Activated CD8-positive, alpha-beta memory T cell treated with anti-CD3 and anti-CD28 coated beads for 4 hours (primary cell): ENCODE data around the gene RAF1.

Source experiments
- DNase-seq, 2 donors: peaks; one replicate each; pipeline ENCODE4 v3.0.0-alpha.2; 2020; ENCODE audit warnings: low read depth in 2 of 2

RAF1 gene

DNA sequence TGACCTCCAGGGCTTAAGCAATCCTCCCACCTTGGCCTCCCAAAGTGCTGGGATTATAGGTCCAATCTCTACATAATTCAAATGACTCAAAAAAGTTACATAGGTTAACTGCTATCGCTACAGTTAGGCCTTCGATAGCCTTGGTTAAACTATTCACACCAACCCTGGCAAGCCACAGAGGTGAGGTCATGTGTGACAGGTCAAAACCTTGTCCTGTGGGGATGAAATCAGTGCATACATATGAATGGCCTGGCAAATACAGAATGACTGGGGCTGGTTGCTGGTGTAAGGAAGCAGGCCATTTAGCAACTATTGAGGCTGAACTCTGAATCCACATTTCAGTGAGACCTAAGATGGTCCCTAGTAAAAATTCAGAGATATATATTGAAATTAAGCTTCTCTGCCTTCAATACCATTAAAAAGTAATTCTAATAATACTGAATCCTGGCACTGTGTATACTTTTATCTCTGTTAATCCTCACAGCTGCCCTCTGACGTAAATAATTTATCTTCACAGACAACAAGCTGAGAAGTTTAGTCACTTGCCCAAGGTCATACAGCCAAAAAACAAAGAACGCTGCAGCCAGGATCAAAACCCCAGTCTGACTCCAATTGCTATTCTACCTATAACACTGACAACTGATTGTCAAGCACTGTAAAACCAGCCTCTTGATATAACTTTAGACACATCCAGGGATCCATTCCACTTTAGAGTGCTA is 71.8 kb downstream of the RAF1 start:
- no peak for DNase-seq

DNA sequence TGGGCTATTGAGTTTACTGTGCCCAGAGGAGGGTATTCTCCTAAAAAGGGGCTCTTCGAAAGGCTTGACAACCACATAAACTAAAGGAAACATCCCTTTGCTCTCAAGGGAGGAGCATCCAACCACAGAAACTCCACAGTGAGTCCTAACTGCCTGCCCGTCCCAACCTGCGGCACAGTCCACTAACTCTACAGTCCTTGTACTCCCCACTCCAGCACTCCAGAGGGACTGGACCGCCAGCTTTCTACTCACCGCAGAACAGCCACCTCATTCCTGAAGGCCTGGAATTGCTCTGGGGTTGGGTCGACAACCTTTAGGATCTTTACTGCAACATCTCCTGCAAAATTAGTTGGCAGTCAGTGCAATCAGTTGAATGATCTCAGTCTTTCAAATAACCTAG is 72.5 kb downstream of the RAF1 start:
- no peak for DNase-seq

DNA sequence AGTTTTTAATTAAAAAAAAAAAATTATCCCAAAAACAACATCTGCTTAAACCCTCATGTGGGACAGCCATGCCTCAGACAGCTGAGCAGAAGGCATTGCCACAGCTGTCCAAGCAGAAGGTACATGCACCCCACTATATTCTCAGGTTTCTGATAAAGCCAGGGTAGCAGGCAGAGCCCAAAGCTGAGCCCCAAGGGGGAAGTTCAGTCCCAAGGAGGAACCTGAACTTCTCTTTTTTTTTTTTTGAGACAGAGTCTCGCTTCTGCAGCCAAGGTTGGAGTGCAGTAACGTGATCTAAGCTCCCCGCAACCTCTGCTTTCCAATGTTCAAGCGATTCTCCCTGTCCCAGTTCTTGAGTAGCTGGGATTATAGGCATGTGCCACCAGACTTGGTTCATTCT is 73.8 kb downstream of the RAF1 start:
- DNase-seq, result no peak

DNA sequence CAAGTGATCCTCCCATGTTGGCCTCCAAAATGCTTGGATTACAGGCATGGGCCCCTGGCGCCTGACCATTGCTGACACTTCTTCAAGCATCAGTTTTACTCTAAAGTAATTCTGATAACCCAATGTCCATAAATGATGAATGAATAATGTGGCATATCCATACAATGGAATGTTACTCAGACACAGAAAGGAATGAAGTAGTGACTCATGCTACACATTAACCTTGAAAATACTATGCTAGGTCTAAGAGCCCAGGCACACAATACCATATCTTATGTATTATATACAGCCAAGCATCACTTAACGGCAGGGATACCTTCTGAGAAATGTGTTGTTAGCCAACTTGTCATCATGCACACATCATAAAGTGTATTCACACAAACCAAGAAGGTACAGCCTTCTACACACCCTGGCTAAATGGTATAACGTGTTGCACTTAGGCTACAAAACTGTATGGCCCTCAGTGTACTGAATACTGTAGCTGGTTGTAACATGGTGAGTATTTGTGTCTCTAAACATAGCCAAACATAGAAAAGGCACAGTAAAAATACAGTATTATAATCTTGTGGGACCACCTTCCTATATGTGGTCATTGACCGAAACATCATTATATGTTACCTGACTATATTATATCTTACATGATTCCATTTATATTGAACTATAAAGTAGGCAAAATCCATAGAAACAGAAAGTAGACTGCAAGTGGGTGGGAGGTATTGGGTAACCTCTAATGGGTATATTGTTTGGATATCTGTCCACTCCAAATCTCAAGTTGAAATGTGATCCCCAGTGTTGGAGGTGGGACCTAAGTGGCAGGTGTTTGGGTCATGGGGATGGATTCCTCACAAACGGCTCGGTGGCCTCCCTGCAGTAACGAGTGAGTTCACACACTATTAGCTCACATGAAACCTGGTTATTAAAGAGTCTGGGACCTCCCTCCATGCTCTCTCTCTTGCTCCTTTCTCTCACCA is 75.6 kb downstream of the RAF1 start:
- no peak for DNase-seq

DNA sequence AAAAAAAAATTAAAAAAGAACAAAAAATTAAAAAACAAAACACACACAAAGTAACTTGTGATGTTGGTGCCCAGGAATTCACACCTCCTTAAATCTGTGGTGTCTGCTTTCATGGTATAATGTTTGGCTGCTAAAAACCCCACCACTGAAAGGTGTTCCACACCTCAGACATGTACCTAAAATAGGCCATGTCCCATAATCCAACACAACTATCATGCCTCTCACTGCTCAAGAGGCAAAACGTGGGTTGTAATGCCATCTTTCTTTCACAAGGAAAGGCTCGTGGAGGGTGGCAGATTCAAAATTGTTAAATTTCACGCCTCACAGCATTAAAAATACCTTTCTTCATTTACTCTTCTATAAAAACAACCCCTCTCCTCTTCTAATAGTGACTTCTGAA is 77.5 kb downstream of the RAF1 start:
- no peak for DNase-seq

DNA sequence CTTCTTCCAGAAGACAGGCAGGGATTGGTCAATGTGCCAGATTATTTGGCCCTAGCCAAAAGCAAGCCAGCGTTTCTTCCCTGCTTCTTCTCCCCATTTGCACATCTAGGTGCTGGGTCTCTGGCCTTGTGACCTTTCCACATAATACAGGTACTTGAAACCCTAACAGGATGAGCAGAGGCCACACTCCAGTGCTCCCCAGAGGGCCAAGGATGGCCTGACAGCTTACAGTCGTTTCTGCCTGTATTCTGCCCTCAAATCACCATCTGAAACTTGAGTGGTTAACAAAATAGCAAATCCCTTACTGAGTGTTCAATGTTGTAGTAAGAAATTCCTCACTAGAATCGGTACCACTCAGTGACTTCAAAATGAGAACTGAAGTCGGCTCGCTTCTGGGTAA is 77.9 kb downstream of the RAF1 start:
- DNase-seq, result no peak

DNA sequence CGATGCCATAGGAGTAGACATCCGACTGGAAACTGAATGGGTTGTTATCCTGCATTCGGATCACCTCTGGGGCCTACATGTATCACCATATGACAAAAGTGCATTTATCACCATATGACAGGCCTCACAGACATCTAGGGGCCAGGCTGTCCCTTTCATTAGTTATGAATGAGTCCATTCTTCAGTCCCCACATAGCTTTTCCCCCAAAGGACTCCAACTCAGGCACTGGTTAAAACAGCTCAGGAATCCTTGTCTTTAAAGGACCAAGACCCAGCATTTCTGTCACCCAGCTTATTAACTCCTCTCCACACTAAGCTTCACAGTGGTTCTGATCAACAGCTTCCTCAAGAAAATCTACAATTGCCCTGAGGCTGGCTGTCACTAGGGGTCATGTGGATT is 78.7 kb downstream of the RAF1 start:
- no peak for DNase-seq

DNA sequence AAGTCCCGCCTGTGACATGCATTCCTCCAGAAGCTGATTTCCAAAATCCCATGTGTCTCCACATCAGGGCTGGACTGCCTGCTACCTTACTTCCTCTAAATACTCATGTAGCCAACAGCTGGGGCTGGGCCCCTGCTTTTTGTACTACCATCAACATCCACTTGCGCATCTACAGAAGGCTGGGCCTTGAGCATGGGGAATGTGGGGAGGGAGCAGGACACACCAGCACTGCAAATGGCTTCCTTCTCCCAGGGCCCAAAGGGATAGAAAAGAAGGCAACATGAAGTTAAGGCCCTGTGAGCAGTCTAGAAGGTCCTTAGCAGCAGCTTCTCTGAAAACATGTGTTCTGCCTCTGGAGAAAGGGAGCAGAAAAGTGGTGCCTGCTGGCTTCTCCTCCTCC is 79.8 kb downstream of the RAF1 start:
- no peak for DNase-seq

DNA sequence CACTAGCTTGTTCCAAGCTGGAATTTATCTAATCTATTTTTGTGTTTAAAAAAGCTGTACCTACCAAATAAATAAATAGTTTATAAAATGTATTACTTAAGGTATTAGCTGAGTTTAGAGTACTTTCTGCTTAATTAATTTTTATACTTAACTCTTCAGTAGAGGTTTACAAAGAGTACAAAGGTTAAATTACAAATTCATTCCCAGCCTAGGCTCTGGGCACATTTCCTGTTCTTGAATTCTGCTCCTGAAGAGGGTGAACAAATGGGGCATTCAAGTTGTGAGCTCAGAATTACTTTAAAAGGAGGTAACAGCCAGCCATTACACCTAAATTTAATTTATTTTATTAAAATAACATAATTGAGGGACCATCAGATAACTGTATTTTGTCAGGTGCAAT is 80.6 kb downstream of the RAF1 start:
- no peak for DNase-seq

DNA sequence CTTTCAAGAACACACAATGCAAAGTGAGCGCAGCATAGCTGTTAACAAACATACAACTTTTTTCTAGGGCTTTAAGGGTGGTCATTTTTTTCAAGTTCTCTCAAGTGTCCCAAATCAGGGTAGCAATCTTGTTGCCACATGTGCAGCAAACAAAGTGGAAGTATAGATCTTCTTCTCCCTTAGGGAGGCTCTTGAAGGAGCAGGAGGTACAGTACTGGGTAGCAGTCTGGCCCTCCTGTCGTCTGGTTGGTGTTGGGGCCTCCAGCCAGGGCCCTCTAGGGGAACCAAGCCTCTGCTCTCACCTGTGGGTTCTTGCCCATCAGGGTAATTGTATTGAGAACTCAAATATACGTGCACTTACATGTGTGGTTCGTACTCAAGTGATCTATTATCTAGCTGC is 81.2 kb downstream of the RAF1 start:
- no peak for DNase-seq

DNA sequence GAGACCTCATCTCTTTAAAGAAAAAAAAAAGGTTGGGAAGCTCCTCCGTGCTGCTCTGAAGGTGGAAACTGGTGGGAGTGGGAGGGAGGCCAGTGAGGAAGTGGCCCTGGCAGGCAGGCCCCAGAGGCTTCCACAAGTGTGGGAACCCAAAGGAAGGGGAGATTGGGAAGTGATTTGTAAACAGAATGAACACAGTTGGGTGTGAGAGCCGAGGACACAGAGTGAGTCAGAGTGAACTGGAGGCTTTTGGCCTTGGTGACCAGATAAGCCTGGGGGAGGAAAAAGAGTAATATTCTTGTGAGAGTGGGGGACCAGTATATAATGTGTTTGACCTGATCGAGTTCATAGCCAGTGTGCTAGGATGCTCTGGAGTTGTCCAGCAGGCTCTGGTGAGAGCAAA is 84.0 kb downstream of the RAF1 start:
- no peak for DNase-seq

DNA sequence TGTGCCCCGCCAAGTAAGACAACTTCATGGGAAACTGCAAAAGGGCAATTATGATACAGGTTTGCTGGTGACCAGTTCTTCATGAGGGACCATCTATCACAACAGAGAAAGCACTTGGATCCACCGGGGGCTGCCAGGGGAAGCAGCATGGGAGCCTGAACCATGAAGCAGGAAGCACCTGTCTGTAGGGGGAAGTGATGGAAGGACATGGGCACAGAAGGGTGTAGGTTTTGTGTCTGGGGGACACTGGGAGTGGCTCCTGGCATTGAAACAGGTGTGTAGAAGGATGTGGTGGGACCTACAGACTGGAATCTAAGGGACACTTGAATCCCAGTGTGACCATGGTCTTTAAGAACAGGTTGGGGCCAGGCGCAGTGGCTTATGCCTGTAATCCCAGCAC is 84.5 kb downstream of the RAF1 start:
- DNase-seq, result no peak

DNA sequence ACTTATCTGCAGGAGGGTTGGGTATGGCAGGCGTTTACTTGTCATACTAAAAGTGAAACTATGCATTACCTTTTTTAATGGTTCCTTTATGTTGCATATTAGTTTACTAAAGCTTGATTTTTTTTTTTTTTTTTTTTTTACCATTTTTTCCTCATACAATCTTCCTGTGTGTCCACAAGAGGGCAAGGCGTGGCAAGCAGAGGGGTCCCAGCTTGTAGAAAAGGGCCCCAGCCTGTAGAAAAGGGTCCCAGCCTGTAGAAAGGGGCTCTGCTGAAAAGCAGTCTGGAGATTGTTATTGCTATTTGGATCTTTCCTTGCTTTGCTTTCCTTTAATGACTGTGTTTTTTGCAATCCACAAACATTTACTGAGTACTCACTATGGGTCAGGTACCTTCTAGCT is 85.2 kb downstream of the RAF1 start:
- no peak for DNase-seq

DNA sequence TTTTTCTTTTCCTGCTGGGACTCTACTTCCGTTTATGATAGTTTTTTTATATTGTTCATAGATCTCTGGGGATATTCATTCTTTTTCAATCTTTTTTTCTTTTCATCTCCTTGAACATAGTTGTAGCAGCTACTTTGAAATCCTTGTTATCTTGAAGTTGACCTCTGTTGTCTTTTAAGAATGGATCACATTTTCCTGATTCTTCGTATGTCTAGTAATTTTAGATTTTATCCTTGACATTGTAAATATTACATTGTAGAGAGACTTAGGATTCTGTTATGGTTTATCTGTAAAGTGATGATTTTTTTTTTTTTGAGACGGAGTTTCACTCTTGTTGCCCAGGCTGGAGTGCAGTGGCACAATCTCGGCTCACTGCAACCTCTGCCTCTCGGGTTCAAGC is 86.5 kb downstream of the RAF1 start:
- DNase-seq, result no peak

DNA sequence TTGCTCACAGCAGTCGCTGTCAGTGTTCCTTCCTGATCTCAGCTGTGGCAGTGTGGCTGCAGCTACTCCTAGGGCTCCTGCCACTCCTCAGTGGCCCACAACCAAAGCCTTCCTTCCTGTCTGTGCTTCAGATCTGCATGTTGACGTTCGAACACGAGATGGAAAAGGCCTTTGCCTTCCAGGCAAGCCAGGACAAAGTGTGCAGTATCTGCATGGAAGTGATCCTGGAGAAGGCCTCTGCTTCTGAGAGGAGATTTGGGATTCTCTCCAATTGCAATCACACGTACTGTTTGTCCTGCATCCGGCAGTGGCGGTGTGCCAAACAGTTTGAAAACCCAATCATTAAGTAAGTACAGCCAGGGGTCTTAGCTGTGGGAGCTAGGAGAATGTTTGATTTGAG is 89.3 kb downstream of the RAF1 start:
- no peak for DNase-seq

DNA sequence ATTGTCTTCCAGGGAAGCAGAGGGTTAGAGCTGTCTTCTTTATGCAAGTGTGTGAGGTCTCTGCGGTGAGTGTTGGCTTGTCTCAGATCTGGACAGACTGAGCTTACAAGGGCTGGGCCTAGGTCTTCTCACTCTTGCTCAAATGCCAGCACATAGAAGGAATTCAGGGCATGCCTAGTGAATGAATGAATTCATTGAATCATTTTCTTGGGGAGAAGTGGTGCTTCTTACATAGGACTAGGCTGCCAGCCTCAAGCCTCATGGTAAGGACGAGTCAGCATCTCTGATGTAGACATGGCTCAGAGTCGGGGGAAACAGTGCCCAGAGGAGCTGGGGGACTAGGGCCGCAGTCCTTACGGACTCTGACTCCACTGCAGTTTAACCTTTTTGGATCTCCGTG is 89.8 kb downstream of the RAF1 start:
- DNase-seq, result no peak

DNA sequence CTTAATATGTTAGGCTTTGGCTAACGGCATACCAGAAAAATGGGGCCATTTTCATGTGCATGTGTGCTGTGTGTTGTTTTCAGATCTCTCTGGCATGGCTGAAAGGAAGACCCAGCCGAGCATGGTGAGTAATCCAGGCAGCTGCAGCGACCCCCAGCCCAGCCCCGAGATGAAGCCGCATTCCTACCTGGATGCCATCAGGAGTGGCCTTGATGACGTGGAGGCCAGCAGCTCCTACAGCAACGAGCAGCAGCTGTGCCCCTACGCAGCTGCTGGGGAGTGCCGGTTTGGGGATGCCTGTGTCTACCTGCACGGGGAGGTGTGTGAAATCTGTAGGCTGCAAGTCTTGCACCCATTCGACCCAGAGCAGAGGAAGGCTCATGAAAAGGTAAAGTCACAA is 91.9 kb downstream of the RAF1 start:
- DNase-seq, result no peak

DNA sequence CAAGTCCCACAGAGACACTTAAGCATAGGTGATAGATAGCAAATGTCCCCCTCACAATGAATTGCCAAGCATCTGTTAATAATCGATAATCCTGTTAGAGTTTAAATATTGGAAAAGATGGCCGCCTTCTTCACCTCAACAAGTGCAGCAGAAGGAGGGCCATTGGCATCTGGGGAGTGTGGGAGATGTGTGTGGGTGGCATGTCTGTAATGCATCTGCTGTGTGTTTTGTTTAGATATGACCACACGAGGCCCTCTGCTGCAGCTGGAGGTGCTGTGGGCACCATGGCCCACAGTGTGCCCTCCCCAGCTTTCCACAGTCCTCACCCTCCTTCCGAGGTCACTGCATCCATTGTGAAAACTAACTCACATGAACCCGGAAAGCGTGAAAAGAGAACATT is 94.1 kb downstream of the RAF1 start:
- no peak for DNase-seq

DNA sequence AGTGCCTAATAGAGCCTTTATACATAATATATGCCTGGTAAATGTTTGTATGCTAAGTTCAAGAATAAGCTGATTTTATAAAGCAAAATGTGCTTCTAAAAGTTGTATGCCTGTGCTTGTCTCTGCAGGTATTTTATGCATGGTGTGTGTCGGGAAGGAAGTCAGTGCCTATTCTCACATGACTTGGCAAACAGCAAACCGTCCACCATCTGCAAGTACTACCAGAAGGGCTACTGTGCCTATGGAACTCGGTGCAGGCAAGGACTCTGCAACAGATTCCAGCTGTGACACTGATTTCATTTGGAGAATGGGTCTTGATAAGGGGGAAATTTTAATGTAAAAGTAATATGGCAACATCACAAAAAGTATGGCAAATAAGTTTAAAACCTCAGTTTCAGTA is 95.2 kb downstream of the RAF1 start:
- no peak for DNase-seq

DNA sequence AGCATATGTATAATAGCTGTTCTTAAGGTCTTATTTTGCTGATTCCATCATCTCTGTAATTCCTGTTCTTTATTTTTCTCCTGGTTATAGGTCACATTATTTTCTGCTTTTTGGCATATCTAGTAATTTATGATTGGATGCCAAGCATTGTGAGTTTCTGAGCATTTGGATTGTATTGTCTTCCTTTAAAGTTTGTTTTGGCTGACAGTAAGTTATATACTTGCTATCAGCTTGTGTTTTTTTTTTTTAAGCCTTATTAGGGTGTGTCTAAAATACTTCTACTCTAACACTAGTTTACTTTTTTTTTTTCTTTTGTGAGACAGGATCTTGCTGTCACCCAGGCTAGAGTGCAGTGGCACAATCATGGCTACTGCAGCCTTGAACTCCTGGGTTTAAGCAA is 96.9 kb downstream of the RAF1 start:
- DNase-seq, result no peak

DNA sequence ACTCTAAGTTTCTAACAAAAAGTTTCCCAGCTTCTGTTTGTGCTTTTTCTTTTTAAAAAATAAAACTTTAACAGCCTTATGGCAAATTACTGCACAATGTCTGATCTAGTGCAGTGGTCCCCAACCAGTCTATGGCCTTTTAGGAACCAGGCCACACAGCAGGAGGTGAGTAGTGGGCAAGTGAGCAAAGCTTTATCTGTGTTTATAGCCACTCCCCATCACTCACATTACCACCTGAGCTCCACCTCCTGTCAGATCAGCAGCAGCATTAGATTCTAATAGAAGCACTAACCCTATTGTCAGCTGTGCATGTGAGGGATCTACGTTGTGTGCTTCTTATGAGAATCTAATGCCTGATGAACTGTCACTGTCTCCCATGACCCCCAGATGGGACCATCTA is 101.5 kb downstream of the RAF1 start:
- DNase-seq, result no peak

DNA sequence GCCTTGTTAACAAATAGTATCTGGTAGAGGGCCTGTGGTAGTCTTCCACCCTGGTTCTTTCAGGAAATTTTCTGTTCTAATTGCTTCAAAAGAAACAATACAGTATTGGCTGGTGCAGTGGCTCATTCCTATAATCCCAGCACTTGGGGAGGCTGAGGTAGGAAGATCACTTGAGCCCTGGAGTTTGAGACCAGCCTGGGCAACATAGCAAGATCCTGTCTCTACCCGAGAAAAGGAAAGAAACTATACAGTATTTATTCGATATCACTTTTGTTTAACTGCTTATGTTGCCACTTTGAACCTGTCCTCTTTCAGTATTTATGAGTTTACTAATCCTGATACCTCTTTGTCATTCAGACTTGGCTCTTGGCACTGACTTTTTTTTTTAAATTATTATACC is 102.5 kb downstream of the RAF1 start:
- DNase-seq, result no peak

DNA sequence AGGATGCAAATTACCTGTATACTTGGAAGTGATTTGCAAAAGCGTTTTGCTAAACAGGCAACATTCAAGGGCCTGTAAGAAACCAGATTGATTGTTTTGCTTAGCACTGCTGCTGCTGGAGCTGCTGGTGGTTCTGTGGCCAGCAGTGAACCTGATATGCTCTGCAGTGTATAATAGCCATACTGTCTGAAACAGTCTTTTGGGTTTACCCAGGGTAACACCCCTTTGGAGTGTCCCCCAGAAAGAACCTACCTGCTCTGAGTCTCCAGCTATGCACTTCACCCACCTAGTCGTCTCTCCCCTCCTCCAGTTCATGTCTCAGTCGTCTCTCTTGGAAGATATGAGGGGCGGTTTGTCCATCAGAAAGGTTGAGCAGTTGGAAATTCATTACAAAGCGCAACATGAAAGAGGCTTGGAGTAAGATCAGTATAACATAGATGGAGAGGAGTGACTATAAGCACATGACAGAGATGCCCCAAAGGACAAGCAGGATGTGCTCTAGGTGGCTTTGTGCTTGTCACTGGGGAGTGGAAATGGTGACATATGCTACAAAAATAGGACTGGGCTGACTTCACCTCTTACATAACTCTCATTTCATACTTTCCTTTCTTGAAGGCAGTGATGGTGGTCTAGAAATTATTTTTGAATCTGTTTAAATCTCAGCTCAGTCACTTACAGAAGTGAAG is 103.3 kb downstream of the RAF1 start:
- DNase-seq, result no peak
